ENCODE measurements around the gene ALMS1.
A peak's percentile ranks its signal among the peaks of the same experiment; 100 is the strongest.
"Not testable (repeated sequence)": the region's sequence is repeated elsewhere in the genome, so short reads cannot be mapped to it uniquely, and the experiment has no call there.

The ALMS1 gene

DNA sequence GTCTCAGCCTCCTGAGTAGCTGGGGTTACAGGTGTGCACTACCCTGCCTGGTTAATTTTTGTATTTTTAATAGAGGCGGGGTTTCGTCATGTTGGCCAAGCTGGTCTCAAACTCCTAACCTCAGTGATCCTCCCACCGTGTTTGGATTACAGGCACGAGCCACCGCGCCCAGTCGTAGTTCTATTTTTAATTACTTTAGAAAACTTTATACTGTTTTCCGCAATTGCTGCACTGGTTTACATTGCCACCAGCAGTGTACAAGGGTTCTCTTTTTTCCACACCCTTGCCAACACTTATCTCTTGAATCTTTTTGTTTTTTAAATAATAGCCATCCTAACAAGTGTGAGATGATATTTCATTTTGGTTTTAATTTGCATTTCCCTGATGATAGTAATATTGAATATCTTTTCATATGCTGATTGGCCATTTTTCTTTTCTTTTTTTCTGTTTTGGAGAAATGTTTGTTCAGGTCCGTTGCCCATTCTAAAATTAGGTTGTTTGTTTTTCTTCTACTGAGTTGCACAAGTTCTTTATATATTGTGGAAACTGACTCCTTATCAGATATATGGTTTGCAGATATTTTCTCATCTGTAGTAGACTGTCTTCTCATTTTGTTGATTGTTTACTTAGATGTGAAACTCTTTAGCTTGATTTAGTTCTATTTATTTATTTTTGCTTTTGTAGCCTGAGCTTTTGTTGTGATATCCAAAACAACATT lies 16.9 kb downstream of the ALMS1 start:
- DNase-seq, result no peak

DNA sequence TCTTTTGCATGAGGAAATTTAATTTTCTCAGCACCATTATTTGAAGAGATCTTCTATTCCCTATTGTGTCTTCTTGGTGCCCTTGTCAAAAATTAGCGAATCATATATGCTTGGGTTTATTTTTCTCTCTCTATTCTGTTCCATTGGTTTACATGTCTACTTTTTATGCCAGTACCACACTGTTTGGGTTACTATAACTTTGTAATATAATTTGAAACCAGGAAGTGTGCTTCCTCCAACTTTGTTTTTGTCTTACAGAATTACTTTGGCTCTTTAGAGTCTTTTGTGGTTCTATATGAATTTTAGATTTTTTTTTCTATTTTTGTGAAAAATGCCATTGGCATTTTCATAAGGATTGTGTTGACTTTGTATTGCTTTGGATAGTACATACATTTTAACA lies 17.6 kb downstream of the ALMS1 start:
- DNase-seq, result no peak

DNA sequence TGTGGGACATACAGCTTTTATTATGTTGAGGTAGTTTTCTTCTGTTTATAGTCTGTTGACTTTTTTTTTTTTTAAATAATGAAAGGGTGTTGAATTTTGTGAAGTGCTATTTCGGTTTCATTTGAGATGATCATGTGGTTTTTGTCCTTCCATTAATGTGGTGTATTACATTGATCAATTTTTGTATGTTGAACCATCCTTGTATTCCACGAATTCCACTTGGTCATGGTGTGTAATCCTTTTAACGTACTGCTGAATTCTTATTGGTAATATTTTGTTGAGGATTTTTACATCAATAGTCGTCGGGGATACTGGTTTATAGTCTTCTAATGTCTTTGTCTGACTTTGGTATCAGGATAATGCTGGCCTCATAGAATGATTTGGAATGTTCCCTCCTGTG lies 18.8 kb downstream of the ALMS1 start:
- DNase-seq, result no peak

- no peak for DNase-seq
These were observed 21.4 kb downstream of the ALMS1 start for GRCh38 chr2:73406996-73407395.

DNA sequence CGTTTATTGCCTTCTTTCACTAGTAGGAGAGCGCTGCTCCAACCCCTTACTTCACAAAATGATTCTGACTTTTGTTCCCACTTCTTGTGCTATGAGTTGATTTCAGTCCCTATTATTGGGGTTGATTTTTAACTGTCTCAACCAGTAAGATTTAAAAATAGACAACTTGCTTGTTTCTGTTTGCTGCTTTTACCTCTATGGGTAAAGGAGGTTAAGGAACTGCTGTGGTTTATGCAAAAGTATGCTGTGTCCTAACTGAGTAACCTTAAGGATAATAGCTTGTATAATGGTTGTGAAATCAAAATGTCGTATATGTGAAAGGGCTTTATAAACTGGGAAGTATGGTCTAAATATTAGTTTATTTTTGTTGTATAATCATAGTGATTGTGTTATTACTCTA lies 22.6 kb downstream of the ALMS1 start:
- no peak for DNase-seq

DNA sequence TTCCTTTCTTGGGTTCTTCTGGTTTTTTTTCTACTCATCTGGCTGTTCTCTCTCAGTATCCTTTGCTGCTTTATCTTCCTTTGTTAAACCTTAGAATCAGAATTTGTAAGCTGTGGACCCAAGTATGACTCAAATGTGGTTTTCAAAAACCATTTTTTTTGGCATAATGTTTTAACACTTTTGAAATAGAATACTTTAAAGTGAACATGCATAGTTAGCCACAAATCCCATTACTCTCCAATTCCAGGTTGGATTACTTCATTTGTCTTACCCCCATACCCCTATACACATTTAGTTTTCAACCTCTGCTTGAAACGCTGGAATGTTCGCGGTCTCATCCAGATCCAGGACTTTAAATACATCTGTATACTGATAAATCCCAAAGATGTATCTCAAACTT lies 29.1 kb downstream of the ALMS1 start:
- DNase-seq, result no peak

DNA sequence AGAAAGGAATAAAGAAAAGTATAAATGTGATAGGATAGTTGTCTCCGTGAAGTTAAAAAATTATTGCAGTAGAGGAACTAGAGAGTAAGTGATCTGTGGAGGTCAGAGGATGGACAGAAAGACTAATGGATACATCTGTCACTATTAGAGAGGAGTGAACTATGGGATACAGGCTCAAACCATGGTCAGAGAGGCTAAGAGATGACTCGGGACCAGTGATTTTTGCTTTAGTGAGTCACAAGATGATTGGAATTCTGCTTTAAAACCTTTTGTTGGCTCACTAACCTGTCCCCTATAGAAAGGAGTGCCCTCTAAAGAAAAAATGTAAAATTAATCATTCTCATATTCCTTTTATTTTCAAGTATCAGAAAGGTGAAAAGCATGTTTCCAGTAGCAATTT lies 30.3 kb downstream of the ALMS1 start:
- no peak for DNase-seq

DNA sequence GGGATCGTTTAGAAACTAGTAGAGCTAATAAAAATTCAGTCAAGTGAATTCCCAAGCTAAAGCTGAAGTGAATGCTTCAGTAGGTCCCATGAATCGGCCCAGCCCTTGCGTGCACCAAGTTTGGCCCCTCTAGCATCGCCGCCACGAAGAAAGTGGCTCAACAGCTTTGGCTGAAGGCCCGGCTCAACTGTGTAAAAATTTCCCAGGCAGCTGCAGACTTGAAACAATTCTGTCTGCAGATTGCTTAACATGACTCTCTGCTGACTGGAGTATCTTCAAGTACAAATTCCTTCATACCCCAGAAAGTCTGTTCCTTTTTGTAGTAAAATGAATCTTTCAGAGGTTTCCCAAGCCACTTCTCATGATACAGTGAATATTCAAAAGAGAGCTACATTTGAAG lies 32.7 kb downstream of the ALMS1 start:
- DNase-seq, result no peak

DNA sequence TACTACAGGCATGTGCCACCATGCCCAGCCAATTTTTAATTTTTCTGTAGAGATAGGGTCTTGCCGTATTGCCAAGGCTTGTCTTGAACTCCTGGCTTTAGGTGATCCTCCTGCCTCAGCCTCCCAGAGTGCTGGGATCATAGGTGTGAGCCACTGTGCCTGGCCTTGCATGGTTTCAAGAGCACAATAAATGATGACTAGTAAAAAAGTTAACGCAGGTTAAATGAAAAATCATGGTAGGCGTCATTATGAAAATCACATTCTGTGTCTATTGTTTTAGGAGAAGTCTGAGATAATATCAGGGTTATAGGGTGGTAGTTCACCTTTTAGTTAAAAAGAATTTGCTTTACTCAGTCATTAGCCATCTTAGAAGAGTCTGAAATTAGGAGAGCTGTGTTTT lies 38.3 kb downstream of the ALMS1 start:
- DNase-seq, result no peak

- no peak for DNase-seq
These were observed 40.5 kb downstream of the ALMS1 start for GRCh38 chr2:73426176-73426575.

GRCh38 chr2:73436019-73436418 lies 50.4 kb downstream of the ALMS1 start:
- DNase-seq, result peak in 1 of 5 experiments; percentile 1

DNA sequence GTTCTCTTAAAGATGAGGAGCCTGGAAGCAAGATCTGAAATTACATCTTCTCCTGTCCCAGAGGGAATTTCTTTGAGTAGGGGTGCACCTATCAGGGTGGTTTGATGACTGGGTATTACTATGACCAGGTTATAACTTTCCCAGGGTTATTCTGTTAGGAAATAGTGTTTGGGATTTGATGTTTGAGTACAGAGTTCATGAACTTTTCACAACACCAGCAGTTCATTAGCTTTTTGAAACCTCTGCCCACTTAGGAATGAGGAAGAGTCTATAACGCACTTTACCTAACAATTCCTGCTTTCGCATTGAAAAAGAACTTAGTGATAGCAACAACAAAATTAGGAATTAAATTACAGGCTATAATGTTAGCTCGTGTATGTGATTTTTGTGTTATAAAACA lies 58.6 kb downstream of the ALMS1 start:
- DNase-seq, result no peak

DNA sequence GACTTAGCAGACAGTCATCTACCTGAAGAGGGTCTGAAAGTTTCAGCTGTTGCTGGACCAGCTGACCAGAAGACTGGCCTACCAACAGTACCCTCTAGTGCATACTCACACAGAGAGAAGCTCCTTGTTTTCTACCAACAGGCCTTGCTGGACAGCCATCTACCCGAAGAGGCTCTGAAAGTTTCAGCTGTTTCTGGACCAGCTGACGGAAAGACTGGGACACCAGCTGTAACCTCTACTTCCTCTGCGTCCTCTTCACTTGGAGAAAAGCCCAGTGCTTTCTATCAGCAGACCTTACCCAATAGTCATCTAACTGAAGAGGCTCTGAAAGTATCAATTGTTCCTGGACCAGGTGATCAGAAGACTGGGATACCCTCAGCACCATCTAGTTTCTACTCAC lies 63.2 kb downstream of the ALMS1 start:
- DNase-seq, result no peak

DNA sequence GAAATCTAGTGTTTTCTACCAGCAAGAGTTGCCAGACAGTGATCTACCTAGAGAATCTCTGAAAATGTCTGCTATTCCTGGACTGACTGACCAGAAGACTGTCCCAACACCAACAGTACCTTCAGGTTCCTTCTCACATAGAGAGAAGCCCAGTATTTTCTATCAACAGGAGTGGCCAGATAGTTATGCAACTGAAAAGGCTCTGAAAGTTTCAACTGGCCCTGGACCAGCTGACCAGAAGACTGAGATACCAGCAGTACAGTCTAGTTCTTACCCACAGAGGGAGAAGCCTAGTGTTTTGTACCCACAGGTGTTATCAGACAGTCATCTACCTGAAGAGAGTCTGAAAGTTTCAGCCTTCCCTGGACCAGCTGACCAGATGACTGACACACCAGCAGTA lies 63.8 kb downstream of the ALMS1 start:
- DNase-seq, result no peak

DNA sequence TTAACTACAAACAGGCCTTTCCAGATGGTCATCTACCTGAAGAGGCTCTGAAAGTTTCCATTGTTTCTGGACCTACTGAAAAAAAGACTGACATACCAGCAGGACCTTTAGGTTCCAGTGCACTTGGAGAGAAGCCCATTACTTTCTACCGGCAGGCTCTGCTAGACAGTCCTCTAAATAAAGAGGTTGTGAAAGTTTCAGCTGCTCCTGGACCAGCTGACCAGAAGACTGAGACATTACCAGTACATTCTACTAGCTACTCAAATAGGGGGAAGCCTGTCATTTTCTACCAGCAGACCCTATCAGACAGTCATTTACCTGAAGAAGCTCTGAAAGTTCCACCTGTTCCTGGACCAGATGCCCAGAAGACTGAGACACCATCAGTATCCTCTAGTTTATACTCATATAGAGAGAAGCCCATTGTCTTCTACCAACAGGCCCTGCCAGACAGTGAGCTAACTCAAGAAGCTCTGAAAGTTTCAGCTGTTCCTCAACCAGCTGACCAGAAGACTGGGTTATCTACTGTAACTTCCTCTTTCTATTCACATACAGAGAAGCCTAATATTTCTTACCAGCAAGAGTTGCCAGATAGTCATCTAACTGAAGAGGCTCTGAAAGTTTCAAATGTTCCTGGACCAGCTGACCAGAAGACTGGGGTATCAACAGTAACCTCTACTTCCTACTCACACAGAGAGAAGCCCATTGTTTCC lies 65.8 kb downstream of the ALMS1 start:
- no peak for DNase-seq

GRCh38 chr2:73457982-73458381 lies 72.3 kb downstream of the ALMS1 start:
- no peak for DNase-seq

DNA sequence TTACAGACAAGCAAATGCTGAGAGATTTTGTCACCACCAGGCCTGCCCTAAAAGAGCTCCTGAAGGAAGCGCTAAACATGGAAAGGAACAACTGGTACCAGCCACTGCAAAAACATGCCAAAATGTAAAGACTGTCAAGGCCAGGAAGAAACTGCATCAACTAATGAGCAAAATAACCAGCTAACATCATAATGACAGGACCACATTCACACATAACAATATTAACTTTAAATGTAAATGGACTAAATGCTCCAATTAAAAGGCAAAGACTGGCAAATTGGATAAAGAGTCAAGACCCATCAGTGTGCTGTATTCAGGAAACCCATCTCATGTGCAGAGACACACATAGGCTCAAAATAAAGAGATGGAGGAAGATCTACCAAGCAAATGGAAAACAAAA lies 76.8 kb downstream of the ALMS1 start:
- not testable (repeated sequence) for DNase-seq

DNA sequence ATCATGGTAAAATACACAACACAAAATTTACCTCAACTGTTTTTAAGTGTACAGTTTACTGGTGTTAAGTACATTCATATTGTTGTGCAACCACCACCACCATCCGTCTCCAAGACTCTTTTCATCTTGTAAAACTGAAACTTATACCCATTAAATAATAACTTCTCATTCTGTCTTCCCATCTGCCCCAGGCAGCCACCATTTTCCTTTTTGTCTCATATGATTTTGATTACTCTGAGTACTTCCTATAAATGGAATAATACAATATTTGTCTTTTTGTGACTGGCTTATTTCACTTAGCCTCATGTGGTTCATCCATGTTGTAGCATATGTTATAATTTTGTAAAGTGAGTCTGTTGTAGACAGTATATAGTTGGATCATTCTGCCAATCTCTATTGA lies 82.7 kb downstream of the ALMS1 start:
- DNase-seq, result no peak

- DNase-seq, result not testable (repeated sequence)
These were observed 98.2 kb downstream of the ALMS1 start for GRCh38 chr2:73483874-73484273.

- no peak for DNase-seq
These were observed 101.5 kb downstream of the ALMS1 start for GRCh38 chr2:73487112-73487657.

- DNase-seq, result no peak
These were observed 102.4 kb downstream of the ALMS1 start for GRCh38 chr2:73488079-73488478.

DNA sequence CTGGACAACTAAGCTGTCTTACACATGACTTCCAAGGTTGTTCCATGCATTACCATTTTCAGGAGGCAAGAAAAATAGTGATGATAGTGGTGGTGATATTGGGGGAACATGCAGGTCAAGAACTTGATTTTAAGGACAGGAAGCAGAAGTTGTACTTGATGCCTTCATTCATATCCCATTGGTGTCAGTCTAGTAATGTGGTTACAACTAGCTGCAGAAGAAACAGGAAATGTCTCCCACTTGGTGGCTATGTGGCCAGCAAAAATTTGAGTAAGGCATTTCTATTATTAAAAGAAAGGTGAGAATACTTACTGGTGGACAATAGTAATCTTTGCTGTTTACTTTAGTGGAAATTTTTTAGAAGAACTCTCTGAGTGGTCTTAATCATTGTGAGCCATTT lies 103.4 kb downstream of the ALMS1 start:
- DNase-seq, result peak in 1 of 5 experiments; percentile 2

GRCh38 chr2:73494031-73494430 lies 108.4 kb downstream of the ALMS1 start:
- DNase-seq, result no peak

- no peak for DNase-seq
These were observed 118.4 kb downstream of the ALMS1 start for GRCh38 chr2:73503992-73504570.
